AG09319 (cell line): Measurements from ENCODE around the gene H3-3A.
A peak's percentile ranks its signal among the peaks of the same experiment; 100 is the strongest.
"Not testable (repeated sequence)": the region's sequence is repeated elsewhere in the genome, so short reads cannot be mapped to it uniquely, and the experiment has no call there.

Experiments used
- DNase-seq: peaks from one replicate; pipeline ENCODE4 v3.0.0-alpha.2; 2010; ENCODE audit warnings: low read depth; ENCODE audit errors: extremely low read depth
- CTCF ChIP-seq: IDR thresholded peaks from 2 replicates; pipeline ENCODE4 v1.5.1; 2011; ENCODE audit warnings: low read depth, mild to moderate bottlenecking, inconsistent platforms, low read length, moderate library complexity

H3-3A gene

GRCh38 chr1:226083302-226084101 lies 21.0 kb downstream of the H3-3A start:
- TF ChIP-seq CTCF, result no peak
- peak; percentile 34 for DNase-seq

DNA sequence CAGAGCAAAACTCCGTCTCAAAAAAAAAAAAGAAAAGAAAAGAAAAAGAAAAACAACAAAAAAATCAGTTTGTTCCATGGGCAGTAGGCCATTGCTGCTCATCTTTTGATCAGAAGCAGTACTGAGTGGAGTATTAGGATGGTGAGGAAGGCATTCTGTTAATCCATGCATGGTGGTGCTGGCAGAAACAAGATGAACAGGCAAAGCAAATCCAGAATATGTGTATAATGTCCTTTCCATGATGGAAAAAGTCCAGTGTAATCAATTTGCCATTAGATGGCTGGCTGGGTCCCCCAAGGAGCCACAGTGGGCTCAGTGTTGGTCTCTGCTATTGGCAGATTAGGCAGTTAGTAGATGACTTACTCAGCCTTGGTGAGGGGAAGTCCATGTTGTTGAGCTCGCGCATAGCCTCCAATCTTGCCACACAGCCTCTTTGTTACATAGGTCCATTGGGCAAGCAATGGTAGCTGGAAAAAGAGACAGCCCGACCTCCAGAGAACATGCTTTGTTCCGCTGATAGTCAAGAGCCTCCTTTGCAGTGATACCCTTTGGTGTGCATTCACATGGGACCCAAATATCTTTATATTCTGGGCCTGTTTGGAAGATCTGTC lies 23.3 kb downstream of the H3-3A start:
- DNase-seq, result no peak
- TF ChIP-seq CTCF, result no peak

- no peak for TF ChIP-seq CTCF
- no peak for DNase-seq
These were observed 24.3 kb downstream of the H3-3A start for GRCh38 chr1:226086776-226087175.

- no peak for TF ChIP-seq CTCF
These were observed 28.9 kb downstream of the H3-3A start for GRCh38 chr1:226091461-226091860.

GRCh38 chr1:226092048-226092820 lies 29.7 kb downstream of the H3-3A start:
- not testable (repeated sequence) for DNase-seq

More at GRCh38 chr1:226091461-226091860, 28.9 kb downstream of the H3-3A start:
- no peak for DNase-seq

DNA sequence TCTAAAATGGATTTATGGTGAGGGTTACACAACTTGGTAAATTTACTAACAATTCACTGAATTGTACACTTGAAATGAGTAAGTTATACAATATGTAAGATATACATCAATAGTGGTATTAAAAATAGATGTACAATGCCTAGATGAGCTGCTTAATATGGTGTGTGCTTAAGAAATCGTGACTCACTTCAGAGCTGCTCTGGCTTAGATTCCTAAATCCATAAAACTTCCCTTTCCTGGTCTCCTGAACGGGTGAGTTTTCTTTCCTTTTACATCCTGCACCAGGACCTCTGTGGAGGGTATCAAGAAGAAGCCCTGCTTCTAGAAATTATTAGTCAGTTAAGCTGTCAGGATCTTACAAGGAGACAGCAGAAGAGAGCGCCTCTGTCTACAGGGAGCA lies 30.4 kb downstream of the H3-3A start:
- no peak for DNase-seq
- no peak for TF ChIP-seq CTCF

DNA sequence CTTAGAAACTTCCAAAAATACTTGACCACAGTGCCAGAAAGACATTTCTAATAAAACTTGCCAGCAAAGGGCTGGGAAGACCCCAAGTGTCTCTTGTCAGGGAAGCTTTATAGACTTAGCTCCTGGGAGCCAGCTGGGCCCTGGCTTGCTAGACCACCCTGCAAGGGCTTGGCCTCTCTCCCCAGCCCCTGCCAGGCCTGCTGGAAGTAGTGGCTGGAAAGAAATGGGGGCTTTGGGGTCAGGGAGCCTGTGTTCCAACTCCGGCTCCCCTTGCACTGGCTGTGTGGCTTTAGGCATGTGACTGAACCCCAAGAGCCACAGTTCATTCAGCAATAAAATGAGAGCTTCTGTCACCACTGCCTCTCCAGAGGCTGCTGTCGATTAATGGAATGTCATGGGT lies 31.1 kb downstream of the H3-3A start:
- DNase-seq, result no peak

More for the DNA sequence above, 31.1 kb downstream of the H3-3A start:
- TF ChIP-seq CTCF, result no peak
